ENCODE results near the gene ARHGEF33. TPM values are rescaled to one million over a fixed set of nuclear protein-coding genes. Genes with fewer than 3 reads are reported as not detected.
"Not testable (repeated sequence)": the region's sequence is repeated elsewhere in the genome, so short reads cannot be mapped to it uniquely, and the experiment has no call there.

ARHGEF33 gene
- total RNA-seq, 2 experiments from 2014 or later: not detected

DNA sequence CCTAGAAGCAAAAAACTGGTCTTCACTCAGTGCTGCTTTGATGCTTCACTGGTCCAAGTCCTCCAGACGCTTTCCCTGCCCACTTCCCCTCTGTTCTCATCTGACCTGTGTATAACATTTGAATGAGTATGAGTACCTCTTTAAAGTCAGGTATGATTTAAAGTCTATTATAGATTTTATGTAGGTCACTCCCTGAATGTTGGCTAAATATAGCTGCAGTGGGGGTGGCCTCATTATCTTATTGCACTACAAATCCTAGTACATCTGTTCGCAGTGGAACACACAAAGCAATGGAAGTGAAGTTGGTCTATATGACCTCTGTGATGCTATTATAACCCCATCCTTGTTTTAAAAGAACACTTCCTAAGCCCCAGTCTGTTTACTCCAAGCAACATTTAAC, 33.2 kb downstream of the ARHGEF33 start:
- H3K4me1 Mint-ChIP-seq: no peaks in the 10 kb centered on the region
- H3K9me3 Mint-ChIP-seq: no peaks in the 10 kb centered on the region
- peaks cover 15% of the 10 kb centered on the region for H3K27me3 Mint-ChIP-seq
- no peak for DNase-seq
- POLR2A ChIA-PET: no interaction called here
- H3K27ac Mint-ChIP-seq: no peak overlapping the region
- H3K36me3 Mint-ChIP-seq (ENCODE audit: low read depth): no peaks in the 10 kb centered on the region
- no peak overlapping the region for H3K4me3 Mint-ChIP-seq
- CTCF ChIA-PET: interaction anchor here (0.8 to 1.1 kb wide), 2 partner anchors 196 to 390 kb away, joined by 3 read pairs; no protein-coding TSS in a partner anchor

DNA sequence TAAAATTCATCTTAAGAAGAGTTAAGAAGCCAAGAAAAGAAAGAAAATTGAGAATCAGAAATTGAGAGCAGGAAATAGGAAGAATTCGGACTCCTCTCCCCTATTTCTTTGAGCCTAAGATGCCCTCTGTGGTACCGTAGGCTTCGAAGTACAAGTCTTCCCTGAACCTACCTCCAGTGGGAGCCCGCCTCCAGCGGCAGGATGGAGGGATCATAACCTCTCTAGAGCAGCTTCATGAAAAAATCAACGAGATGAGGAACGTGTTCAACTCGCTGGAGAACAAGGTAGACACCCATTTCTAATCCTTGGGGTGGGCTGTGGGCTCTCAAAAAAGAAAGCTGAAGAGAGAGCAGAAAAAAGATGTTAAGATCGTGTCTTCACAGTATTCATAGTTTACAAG, 36.3 kb downstream of the ARHGEF33 start:
- H3K36me3 Mint-ChIP-seq (ENCODE audit: low read depth): no peaks in the 10 kb centered on the region
- H3K9me3 Mint-ChIP-seq: no peaks in the 10 kb centered on the region
- no peak for DNase-seq
- CTCF ChIA-PET: interaction anchor here (0.6 to 1.7 kb wide), 3 partner anchors 22 to 52 kb away, joined by 3 to 8 read pairs (median 4); no protein-coding TSS in a partner anchor
- peaks cover 11% of the 10 kb centered on the region for H3K27me3 Mint-ChIP-seq
- no peak overlapping the region for H3K4me3 Mint-ChIP-seq
- H3K27ac Mint-ChIP-seq: no peak overlapping the region
- POLR2A ChIA-PET: no interaction called here
- no peaks in the 10 kb centered on the region for H3K4me1 Mint-ChIP-seq

DNA sequence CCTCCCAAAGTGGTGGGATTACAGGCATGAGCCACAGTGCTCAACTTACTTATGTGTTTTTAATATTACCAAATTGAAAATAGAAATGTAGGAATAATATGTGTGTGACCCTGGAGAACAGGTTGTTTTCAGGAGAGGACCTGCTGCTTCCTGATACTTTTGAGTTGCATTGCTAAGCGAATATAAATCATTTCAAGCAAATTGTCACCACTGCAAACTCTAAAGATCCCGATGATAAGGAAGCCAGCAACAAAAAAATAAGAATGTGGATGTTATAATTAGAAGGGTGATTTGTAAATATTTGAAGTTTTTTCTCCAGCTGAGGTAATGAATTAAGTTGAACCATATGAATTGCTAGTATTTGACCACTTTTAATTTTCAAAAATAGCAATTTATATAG, 40.9 kb downstream of the ARHGEF33 start:
- Mint-ChIP-seq H3K27ac (no peak overlapping the region), H3K4me3 (no peak overlapping the region), H3K4me1 (no peaks in the 10 kb centered on the region), H3K27me3 (peaks cover 4% of the 10 kb centered on the region), H3K36me3 (ENCODE audit: low read depth) (no peaks in the 10 kb centered on the region), H3K9me3 (no peaks in the 10 kb centered on the region)
- ChIA-PET CTCF (no interaction called here), POLR2A (no interaction called here)
- no peak for DNase-seq

DNA sequence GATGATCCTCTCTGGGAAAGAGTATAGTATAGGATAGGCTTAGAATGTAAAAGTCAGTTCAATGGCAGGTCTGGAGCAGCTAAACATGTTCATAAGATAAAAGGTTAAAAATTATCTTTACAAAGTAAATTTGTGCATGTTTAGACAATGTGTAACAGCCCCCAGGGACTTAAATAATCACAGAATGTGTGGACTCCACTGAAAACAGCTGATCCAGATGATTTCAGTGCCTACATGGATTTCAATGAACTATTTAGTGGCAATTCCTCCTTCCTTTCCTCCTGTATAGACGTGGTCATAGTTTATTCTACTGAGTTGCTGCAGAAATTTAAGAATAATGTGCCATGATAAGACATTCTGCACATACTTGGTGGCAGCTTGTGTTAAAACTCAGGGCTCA, 42.9 kb downstream of the ARHGEF33 start:
- POLR2A ChIA-PET: no interaction called here
- peaks cover 2% of the 10 kb centered on the region for H3K27me3 Mint-ChIP-seq
- H3K9me3 Mint-ChIP-seq: no peaks in the 10 kb centered on the region
- CTCF ChIA-PET: interaction anchor here (1.1 kb wide), 1 partner anchor 178 kb away, joined by 4 read pairs; no protein-coding TSS in a partner anchor
- H3K4me3 Mint-ChIP-seq: no peak overlapping the region
- H3K36me3 Mint-ChIP-seq (ENCODE audit: low read depth): no peaks in the 10 kb centered on the region
- no peak for DNase-seq
- no peaks in the 10 kb centered on the region for H3K4me1 Mint-ChIP-seq
- no peak overlapping the region for H3K27ac Mint-ChIP-seq

DNA sequence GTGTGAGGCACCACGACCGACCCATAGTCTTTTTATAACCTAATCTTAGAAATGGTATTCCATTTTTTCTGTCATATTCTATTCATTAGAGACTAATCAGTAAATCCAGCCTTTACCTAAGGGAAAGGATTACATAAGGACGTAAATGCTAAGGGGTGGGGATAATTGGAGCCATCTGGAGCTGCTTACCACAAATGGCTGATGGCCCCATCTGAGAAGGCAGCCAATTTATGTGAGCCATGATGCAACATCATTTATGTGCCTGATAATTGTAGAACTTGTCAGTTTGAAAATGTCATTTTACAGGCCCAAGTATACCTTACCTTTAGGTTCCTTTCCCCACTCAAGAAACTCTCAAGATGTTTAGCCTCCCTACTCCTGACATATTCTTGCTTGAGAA, 44.0 kb downstream of the ARHGEF33 start:
- Mint-ChIP-seq H3K36me3 (ENCODE audit: low read depth) (no peaks in the 10 kb centered on the region), H3K4me3 (no peak overlapping the region), H3K27me3 (peaks cover 2% of the 10 kb centered on the region), H3K9me3 (no peaks in the 10 kb centered on the region), H3K27ac (no peak overlapping the region), H3K4me1 (no peaks in the 10 kb centered on the region)
- no peak for DNase-seq
- ChIA-PET POLR2A (no interaction called here), CTCF (no interaction called here)

DNA sequence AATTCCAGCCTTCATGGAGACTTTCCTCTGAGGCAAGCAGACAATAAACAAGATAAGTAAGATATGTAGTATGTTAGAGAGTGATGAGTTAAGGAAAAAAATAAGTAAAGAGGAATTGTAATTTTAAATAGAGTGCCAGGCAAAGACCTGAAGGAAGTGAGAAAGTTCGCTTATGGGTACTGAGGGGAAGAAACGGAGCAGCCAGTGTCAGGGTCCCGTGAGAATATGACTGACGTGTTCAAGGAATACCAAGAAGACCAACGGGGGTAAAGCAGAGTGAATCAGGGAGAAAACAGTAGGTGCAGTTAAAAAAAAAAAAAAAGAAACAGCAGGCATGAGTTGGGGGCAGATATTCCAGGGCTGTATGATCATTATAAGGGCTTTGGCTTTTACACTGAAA, 45.1 kb downstream of the ARHGEF33 start:
- ChIA-PET POLR2A (no interaction called here), CTCF (interaction anchor here (0.6 kb wide), 1 partner anchor 1023 kb away, joined by 3 read pairs; no protein-coding TSS in a partner anchor)
- no peaks in the 10 kb centered on the region for H3K36me3 Mint-ChIP-seq (ENCODE audit: low read depth)
- DNase-seq: no peak
- H3K27ac Mint-ChIP-seq: no peak overlapping the region
- H3K9me3 Mint-ChIP-seq: no peaks in the 10 kb centered on the region
- H3K27me3 Mint-ChIP-seq: peaks cover 2% of the 10 kb centered on the region
- H3K4me3 Mint-ChIP-seq: no peak overlapping the region
- H3K4me1 Mint-ChIP-seq: no peaks in the 10 kb centered on the region

DNA sequence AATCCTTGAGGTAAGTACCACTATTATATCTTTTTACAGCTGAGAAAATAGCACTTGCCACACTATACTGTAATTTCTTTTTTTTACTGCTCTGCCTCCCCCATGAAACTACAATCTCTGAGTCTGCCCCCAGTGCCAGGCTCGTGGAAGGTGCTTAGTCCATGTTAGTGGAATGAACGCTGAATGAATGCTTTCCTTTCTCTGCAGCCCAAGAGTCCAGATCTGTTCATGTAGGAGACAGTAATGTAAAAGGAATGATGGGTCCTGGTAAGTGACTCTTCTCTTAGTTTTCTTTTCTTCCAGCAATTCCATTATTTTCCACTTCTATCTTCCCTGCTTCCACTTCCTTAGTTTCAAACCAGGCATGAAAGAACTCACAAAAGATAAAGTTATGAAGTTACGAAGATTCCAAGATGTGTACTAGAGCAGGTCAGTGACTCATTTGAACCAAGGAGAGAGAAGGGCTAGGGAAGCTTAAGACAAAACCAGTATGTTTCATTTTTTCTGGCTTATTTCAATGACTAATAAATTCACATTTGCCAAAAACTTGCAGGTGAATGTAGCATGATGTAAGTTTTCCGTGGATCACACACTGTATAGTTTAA, 46.0 kb downstream of the ARHGEF33 start:
- H3K9me3 Mint-ChIP-seq: no peaks in the 10 kb centered on the region
- no peaks in the 10 kb centered on the region for H3K4me1 Mint-ChIP-seq
- H3K36me3 Mint-ChIP-seq (ENCODE audit: low read depth): no peaks in the 10 kb centered on the region
- ChIA-PET CTCF (interaction anchor here (1.9 kb wide), 1 partner anchor 12 kb away, joined by 8 read pairs; no protein-coding TSS in a partner anchor), POLR2A (no interaction called here)
- H3K27ac Mint-ChIP-seq: no peak overlapping the region
- no peak for DNase-seq
- H3K27me3 Mint-ChIP-seq: peaks cover 5% of the 10 kb centered on the region
- no peak overlapping the region for H3K4me3 Mint-ChIP-seq

DNA sequence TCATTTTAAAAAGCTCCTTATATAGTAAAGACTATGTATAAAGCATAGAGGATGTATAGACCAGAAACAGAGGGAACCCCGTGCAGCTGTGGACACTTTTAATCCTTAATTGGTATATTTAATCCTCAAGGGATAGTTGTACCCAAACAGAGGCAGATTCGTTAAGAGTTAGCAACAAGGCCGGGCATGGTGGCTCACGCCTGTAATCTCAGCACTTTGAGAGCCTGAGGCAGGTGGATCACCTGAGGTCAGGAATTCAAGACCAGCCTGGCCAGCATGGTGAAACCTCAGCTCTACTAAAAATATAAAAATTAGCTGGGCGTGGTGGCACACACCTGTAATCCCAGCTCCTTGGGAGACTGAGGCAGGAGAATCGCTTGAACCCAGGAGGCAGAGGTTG, 46.8 kb downstream of the ARHGEF33 start:
- POLR2A ChIA-PET, H3K27ac Mint-ChIP-seq: not testable (repeated sequence)

DNA sequence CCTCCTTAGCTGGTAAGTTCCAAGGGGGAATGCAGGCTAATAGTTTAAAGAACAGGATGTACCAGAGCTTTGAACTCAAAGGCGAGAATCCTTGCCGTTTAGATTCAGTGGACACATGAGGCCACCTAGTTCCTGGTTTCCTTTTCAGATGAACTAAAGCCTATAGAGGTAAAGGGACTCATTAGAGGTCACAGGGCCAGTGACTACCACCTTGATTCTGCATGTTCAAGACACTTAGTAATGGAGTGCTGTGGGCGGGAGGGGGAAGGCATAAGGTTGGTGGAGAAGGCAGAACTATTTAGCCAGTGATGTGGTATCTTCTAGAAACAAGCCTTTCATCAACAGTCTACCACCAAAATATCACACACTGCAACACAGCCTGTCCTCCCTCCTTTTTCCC, 47.9 kb downstream of the ARHGEF33 start:
- Mint-ChIP-seq H3K4me3 (no peak overlapping the region), H3K9me3 (no peaks in the 10 kb centered on the region), H3K27ac (no peak overlapping the region), H3K27me3 (peaks cover 5% of the 10 kb centered on the region), H3K36me3 (ENCODE audit: low read depth) (no peaks in the 10 kb centered on the region), H3K4me1 (no peaks in the 10 kb centered on the region)
- no peak for DNase-seq
- ChIA-PET CTCF (no interaction called here), POLR2A (no interaction called here)

More for the DNA sequence above, 46.8 kb downstream of the ARHGEF33 start:
- not testable (repeated sequence) for H3K9me3 Mint-ChIP-seq; H3K4me3 Mint-ChIP-seq; H3K36me3 Mint-ChIP-seq (ENCODE audit: low read depth); DNase-seq; H3K4me1 Mint-ChIP-seq; H3K27me3 Mint-ChIP-seq
- CTCF ChIA-PET: interaction anchor here (1.9 kb wide), 1 partner anchor 11 kb away, joined by 8 read pairs; no protein-coding TSS in a partner anchor

DNA sequence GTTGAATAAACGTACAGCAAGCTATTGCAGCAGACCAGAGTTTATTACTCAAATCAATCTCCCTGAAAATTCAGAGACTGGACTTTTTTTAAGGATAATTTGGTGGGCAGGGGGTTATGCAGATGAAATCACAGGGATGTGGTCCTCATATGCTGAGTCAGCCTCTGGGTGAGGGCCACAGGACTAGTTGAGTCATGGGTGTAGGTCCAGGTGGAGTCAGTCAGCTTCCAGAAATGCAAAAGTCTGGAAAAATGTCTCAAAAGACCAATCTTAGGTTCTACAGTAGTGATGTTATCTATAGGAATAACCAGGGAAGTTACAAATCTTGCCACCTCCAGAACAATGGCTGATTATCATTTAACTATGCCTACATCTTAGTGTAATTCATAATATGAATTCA, 51.1 kb downstream of the ARHGEF33 start:
- no peaks in the 10 kb centered on the region for H3K9me3 Mint-ChIP-seq
- ChIA-PET POLR2A (no interaction called here), CTCF (interaction anchor here (0.6 kb wide), 1 partner anchor 20 kb away, joined by 3 read pairs; no protein-coding TSS in a partner anchor)
- H3K4me3 Mint-ChIP-seq: no peak overlapping the region
- peaks cover 3% of the 10 kb centered on the region for H3K27me3 Mint-ChIP-seq
- no peaks in the 10 kb centered on the region for H3K36me3 Mint-ChIP-seq (ENCODE audit: low read depth)
- no peak for DNase-seq
- H3K4me1 Mint-ChIP-seq: no peaks in the 10 kb centered on the region
- H3K27ac Mint-ChIP-seq: no peak overlapping the region

DNA sequence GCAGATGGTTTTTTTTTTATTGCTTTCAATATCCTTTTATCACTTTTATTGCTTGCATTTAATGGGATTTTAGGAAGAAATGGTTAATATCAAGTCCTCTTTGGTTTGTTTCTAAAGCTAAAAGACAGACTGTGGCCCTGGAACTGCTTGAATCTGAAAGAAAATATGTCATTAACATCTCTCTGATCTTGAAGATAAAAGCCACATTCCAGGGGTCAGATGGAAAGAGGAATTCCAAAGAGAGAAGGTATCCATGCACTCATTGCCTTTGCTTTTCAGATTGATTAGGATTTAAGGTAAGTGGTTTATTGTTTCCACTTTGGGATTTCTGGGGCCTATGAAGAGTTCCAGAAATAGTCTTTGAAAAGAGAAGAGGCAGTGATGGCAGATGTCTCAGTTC, 54.1 kb downstream of the ARHGEF33 start:
- H3K36me3 Mint-ChIP-seq (ENCODE audit: low read depth): no peaks in the 10 kb centered on the region
- H3K4me3 Mint-ChIP-seq: no peak overlapping the region
- no peaks in the 10 kb centered on the region for H3K4me1 Mint-ChIP-seq
- H3K27ac Mint-ChIP-seq: no peak overlapping the region
- H3K9me3 Mint-ChIP-seq: no peaks in the 10 kb centered on the region
- H3K27me3 Mint-ChIP-seq: peaks cover 3% of the 10 kb centered on the region
- ChIA-PET CTCF (interaction anchor here (0.6 kb wide), 1 partner anchor 184 kb away, joined by 7 read pairs; no protein-coding TSS in a partner anchor), POLR2A (no interaction called here)
- DNase-seq: no peak

DNA sequence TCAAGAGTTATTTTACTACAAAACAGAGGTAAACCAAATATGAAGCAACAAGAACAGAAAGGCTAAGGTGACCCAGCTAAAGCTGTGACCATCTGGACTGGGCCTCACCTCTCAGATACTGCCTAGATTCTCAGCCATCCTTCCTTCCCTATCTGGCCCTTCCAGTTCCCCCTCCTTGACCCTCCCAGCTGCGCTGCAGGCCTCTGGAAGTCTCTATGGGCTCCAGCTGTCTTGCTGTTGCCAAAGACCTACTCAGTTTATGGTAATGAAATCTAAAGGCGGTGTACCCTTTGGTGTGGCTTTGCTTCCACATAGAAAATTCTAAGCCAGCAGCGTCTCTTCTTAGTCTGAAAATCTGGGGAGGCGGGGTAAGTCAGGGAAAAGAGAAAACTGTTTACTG, 55.7 kb downstream of the ARHGEF33 start:
- Mint-ChIP-seq H3K27ac (no peak overlapping the region), H3K4me1 (no peaks in the 10 kb centered on the region), H3K36me3 (ENCODE audit: low read depth) (no peaks in the 10 kb centered on the region), H3K4me3 (no peak overlapping the region), H3K9me3 (no peaks in the 10 kb centered on the region), H3K27me3 (peaks cover 2% of the 10 kb centered on the region)
- DNase-seq: no peak
- CTCF ChIA-PET: interaction anchor here (5.5 kb wide), 1 partner anchor 283 kb away, joined by 63 read pairs; no protein-coding TSS in a partner anchor
- POLR2A ChIA-PET: no interaction called here

DNA sequence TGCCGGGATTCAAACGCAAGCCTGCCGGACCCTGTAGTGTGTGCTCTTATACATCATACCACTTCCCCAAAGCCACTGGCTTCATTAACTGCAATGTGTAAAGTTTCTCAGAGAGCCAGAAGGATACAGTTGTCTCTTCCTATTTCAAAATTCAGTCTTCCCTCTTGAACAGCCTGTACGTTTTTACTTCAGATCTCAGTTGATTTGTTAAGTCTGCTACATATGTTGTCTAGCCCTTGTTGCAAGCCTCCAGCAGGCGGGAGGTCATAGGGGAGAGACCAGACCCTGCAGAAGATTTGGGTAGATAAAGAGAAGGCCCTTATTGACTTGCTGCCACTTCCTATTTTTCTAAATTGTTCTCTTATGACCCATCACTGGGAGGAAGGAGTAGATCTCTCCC, 56.2 kb downstream of the ARHGEF33 start:
- DNase-seq: no peak
- Mint-ChIP-seq H3K27me3 (no peaks in the 10 kb centered on the region), H3K4me1 (no peaks in the 10 kb centered on the region), H3K9me3 (no peaks in the 10 kb centered on the region), H3K36me3 (ENCODE audit: low read depth) (no peaks in the 10 kb centered on the region), H3K27ac (no peak overlapping the region), H3K4me3 (no peak overlapping the region)
- POLR2A ChIA-PET: no interaction called here
- CTCF ChIA-PET: interaction anchor here (1.0 to 5.5 kb wide), 4 partner anchors 9 to 282 kb away, joined by 3 to 63 read pairs (median 4); no protein-coding TSS in a partner anchor

Data from activated CD4-positive, alpha-beta T cell treated with anti-CD3 and anti-CD28 coated beads, Interleukin-2, amount 10 ng/mL, durations not matched to agents 7 days and 5 days (primary cell).